ENCODE data around the gene SMIM36. TPM values are rescaled to one million over a fixed set of nuclear protein-coding genes. Genes with fewer than 3 reads are reported as not detected.
"Not testable (repeated sequence)": the region's sequence is repeated elsewhere in the genome, so short reads cannot be mapped to it uniquely, and the experiment has no call there.

The SMIM36 gene
- total RNA-seq, 8 experiments from 2014 or later = 0.09 to 0.85 (median 0.21) TPM; not detected in 5

- ATAC-seq (replicated peaks in 6 of 8); H3K27ac ChIP-seq; in situ Hi-C loops (cut with MboI; ENCODE audit: low pct_unique_long_range_greater_than_20kb in 2 of 9, low sequenced_read_pairs in 9 of 9, unreplicated experiment in 9 of 9); H3K4me1 ChIP-seq (replicated peaks in 1 of 2); H3K4me3 ChIP-seq: not testable (repeated sequence)
- WGBS, 10 experiments = 60 to 100% (median 80%) methylated on average over 1 to 4 of the region's 4 CpGs; no CpG with 5 or more reads in 5 of the 10 experiments
Observed at GRCh38 chr17:55465771-55466170, 45.5 kb downstream of the SMIM36 start.

GRCh38 chr17:55463600-55463999 is 47.7 kb downstream of the SMIM36 start:
- in situ Hi-C loops (cut with MboI; ENCODE audit: low pct_unique_long_range_greater_than_20kb in 2 of 9, low sequenced_read_pairs in 9 of 9, unreplicated experiment in 9 of 9) = no loop called here
- WGBS, 10 experiments = 10 to 80% (median 50%) methylated on average over 1 to 2 of the region's 2 CpGs; no CpG with 5 or more reads in 3 of the 10 experiments
- Histone ChIP-seq H3K27ac (no peak overlapping the region), H3K4me1 (replicated peaks in 1 of 2) (peaks cover 0 to 6% of the 10 kb centered on the region in 2 donors), H3K4me3 (no peak overlapping the region)
- no peak for ATAC-seq (replicated peaks in 6 of 8)

GRCh38 chr17:55462711-55463110 is 48.5 kb downstream of the SMIM36 start:
- in situ Hi-C loops (cut with MboI; ENCODE audit: low pct_unique_long_range_greater_than_20kb in 2 of 9, low sequenced_read_pairs in 9 of 9, unreplicated experiment in 9 of 9) = no loop called here
- H3K4me1 ChIP-seq (replicated peaks in 1 of 2) = peaks cover 0 to 6% of the 10 kb centered on the region in 2 donors
- peak in 1 of 8 experiments; percentile 26 for ATAC-seq (replicated peaks in 6 of 8)

GRCh38 chr17:55462234-55462633 is 49.0 kb downstream of the SMIM36 start:
- in situ Hi-C loops (cut with MboI; ENCODE audit: low pct_unique_long_range_greater_than_20kb in 2 of 9, low sequenced_read_pairs in 9 of 9, unreplicated experiment in 9 of 9) = no loop called here
- WGBS, 10 experiments = 0 to 100% (median 89%) methylated on average over 1 of the region's 1 CpG; no CpG with 5 or more reads in 5 of the 10 experiments
- no peak overlapping the region for H3K27ac ChIP-seq
- H3K4me3 ChIP-seq = no peak overlapping the region
- peaks cover 0 to 6% of the 10 kb centered on the region in 2 donors for H3K4me1 ChIP-seq (replicated peaks in 1 of 2)
- no peak for ATAC-seq (replicated peaks in 6 of 8)

More at GRCh38 chr17:55462711-55463110, 48.5 kb downstream of the SMIM36 start:
- Histone ChIP-seq H3K27ac (no peak overlapping the region), H3K4me3 (no peak overlapping the region)

GRCh38 chr17:55458978-55459377 is 52.3 kb downstream of the SMIM36 start:
- ATAC-seq (replicated peaks in 6 of 8) = peak in 7 of 8 experiments; percentile 70 to 94 (median 86)
- 13 to 80% (median 69%) methylated on average over 1 to 3 of the region's 7 CpGs; no CpG with 5 or more reads in 6 of the 10 experiments for WGBS, 10 experiments
- no peak overlapping the region for H3K4me3 ChIP-seq
- in situ Hi-C loops (cut with MboI; ENCODE audit: low pct_unique_long_range_greater_than_20kb in 2 of 9, low sequenced_read_pairs in 9 of 9, unreplicated experiment in 9 of 9) = no loop called here
- peak overlapping the region in 1 of 2 donors; percentile 12 for H3K27ac ChIP-seq
- peaks cover 0 to 9% of the 10 kb centered on the region in 2 donors for H3K4me1 ChIP-seq (replicated peaks in 1 of 2)

- Histone ChIP-seq H3K27ac (peak overlapping the region in 1 of 2 donors; percentile 12), H3K4me1 (replicated peaks in 1 of 2) (peaks cover 0 to 9% of the 10 kb centered on the region in 2 donors), H3K4me3 (no peak overlapping the region)
- ATAC-seq (replicated peaks in 6 of 8) = peak in 5 of 8 experiments; percentile 9 to 33 (median 17)
- WGBS, 10 experiments = 50 to 100% (median 85%) methylated on average over 1 to 5 of the region's 22 CpGs; no CpG with 5 or more reads in 4 of the 10 experiments
- in situ Hi-C loops (cut with MboI; ENCODE audit: low pct_unique_long_range_greater_than_20kb in 2 of 9, low sequenced_read_pairs in 9 of 9, unreplicated experiment in 9 of 9) = no loop called here
Observed at GRCh38 chr17:55458287-55458900, 52.9 kb downstream of the SMIM36 start.

GRCh38 chr17:55456307-55457240 is 54.7 kb downstream of the SMIM36 start:
- no peak for ATAC-seq (replicated peaks in 6 of 8)
- 79 to 100% (median 93%) methylated on average over 1 to 5 of the region's 6 CpGs; no CpG with 5 or more reads in 2 of the 10 experiments for WGBS, 10 experiments
- Histone ChIP-seq H3K4me1 (replicated peaks in 1 of 2) (peaks cover 0 to 9% of the 10 kb centered on the region in 2 donors), H3K27ac (no peak overlapping the region), H3K4me3 (no peak overlapping the region)
- in situ Hi-C loops (cut with MboI; ENCODE audit: low pct_unique_long_range_greater_than_20kb in 2 of 9, low sequenced_read_pairs in 9 of 9, unreplicated experiment in 9 of 9) = no loop called here

- Histone ChIP-seq H3K4me1 (replicated peaks in 1 of 2) (peaks cover 0 to 9% of the 10 kb centered on the region in 2 donors), H3K27ac (no peak overlapping the region), H3K4me3 (no peak overlapping the region)
- in situ Hi-C loops (cut with MboI; ENCODE audit: low pct_unique_long_range_greater_than_20kb in 2 of 9, low sequenced_read_pairs in 9 of 9, unreplicated experiment in 9 of 9) = no loop called here
- whole genome bisulfite sequencing, 10 experiments = 20 to 100% (median 75%) methylated on average over 1 to 3 of the region's 4 CpGs; no CpG with 5 or more reads in 6 of the 10 experiments
- ATAC-seq (replicated peaks in 6 of 8) = peak in 3 of 8 experiments; percentile 52 to 94 (median 65)
Observed at GRCh38 chr17:55454906-55455474, 56.3 kb downstream of the SMIM36 start.

GRCh38 chr17:55453839-55454557 is 57.3 kb downstream of the SMIM36 start:
- 7 to 61% (median 22%) methylated on average over 4 to 6 of the region's 6 CpGs; no CpG with 5 or more reads in 1 of the 10 experiments for WGBS, 10 experiments
- Histone ChIP-seq H3K4me3 (no peak overlapping the region), H3K4me1 (replicated peaks in 1 of 2) (peaks cover 0 to 7% of the 10 kb centered on the region in 2 donors), H3K27ac (no peak overlapping the region)
- in situ Hi-C loops (cut with MboI; ENCODE audit: low pct_unique_long_range_greater_than_20kb in 2 of 9, low sequenced_read_pairs in 9 of 9, unreplicated experiment in 9 of 9) = no loop called here
- no peak for ATAC-seq (replicated peaks in 6 of 8)

- Histone ChIP-seq H3K27ac (no peak overlapping the region), H3K4me3 (no peak overlapping the region), H3K4me1 (replicated peaks in 1 of 2) (peaks cover 0 to 3% of the 10 kb centered on the region in 2 donors)
- WGBS, 10 experiments = 5 to 90% (median 66%) methylated on average over 1 to 4 of the region's 5 CpGs; no CpG with 5 or more reads in 1 of the 10 experiments
- in situ Hi-C loops (cut with MboI; ENCODE audit: low pct_unique_long_range_greater_than_20kb in 2 of 9, low sequenced_read_pairs in 9 of 9, unreplicated experiment in 9 of 9) = no loop called here
- peak in 3 of 8 experiments; percentile 39 to 82 (median 79) for ATAC-seq (replicated peaks in 6 of 8)
Observed at GRCh38 chr17:55452139-55452790, 59.0 kb downstream of the SMIM36 start.

GRCh38 chr17:55451758-55452138 is 59.5 kb downstream of the SMIM36 start:
- no peak for ATAC-seq (replicated peaks in 6 of 8)
- Histone ChIP-seq H3K4me3 (no peak overlapping the region), H3K4me1 (replicated peaks in 1 of 2) (peaks cover 0 to 3% of the 10 kb centered on the region in 2 donors), H3K27ac (no peak overlapping the region)
- 20 to 100% (median 81%) methylated on average over 1 to 2 of the region's 2 CpGs; no CpG with 5 or more reads in 1 of the 10 experiments for whole genome bisulfite sequencing, 10 experiments
- in situ Hi-C loops (cut with MboI; ENCODE audit: low pct_unique_long_range_greater_than_20kb in 2 of 9, low sequenced_read_pairs in 9 of 9, unreplicated experiment in 9 of 9) = no loop called here

GRCh38 chr17:55451203-55451641 is 60.0 kb downstream of the SMIM36 start:
- Histone ChIP-seq H3K4me1 (replicated peaks in 1 of 2) (peaks cover 0 to 3% of the 10 kb centered on the region in 2 donors), H3K27ac (no peak overlapping the region), H3K4me3 (no peak overlapping the region)
- in situ Hi-C loops (cut with MboI; ENCODE audit: low pct_unique_long_range_greater_than_20kb in 2 of 9, low sequenced_read_pairs in 9 of 9, unreplicated experiment in 9 of 9) = no loop called here
- WGBS, 10 experiments = 57 to 100% (median 86%) methylated on average over 1 of the region's 1 CpG; no CpG with 5 or more reads in 4 of the 10 experiments
- ATAC-seq (replicated peaks in 6 of 8) = no peak
